Spleen (tissue), 7 donors: Measurements from ENCODE around the gene MLC1.

Experiments
- POLR2A ChIP-seq, 3 donors: fragments of 450-650 bp; IDR thresholded peaks; one replicate each; pipeline ENCODE4 v1.5.1; 2017; ENCODE audit warnings: antibody characterized with exemption in 3 of 3, mild to moderate bottlenecking in 1 of 3
- POLR2AphosphoS5 ChIP-seq, 3 donors: sonication (generic); formaldehyde crosslinking; IDR thresholded peaks; one replicate each; pipeline ENCODE4 v1.5.1; 2017; ENCODE audit warnings: antibody characterized with exemption in 3 of 3
- TF ChIP-seq, protein P1 (sequence below), 11 experiments: fragments of 200-600 bp in 7 of 11; fragments of 450-650 bp in 4 of 11; sonication (generic) in 4 of 11; IDR thresholded peaks in 8 of 11; conservative IDR thresholded peaks in 3 of 11; 1 replicate in 7 of 11; 2 replicates in 4 of 11; pipeline versions ENCODE4 v1.4.0 to v1.8.0; 2016 to 2021; ENCODE audit warnings: antibody characterized with exemption in 11 of 11, inconsistent platforms in 4 of 11, mild to moderate bottlenecking in 1 of 11
- donor health status: DM: no; HTN: no; CAD: no; lungs with moderate emphysema.
- donor health status: DM: no; HTN: no; CAD: no.
- donor health status: DM: no; HTN: no; CAD: no.

DNA sequence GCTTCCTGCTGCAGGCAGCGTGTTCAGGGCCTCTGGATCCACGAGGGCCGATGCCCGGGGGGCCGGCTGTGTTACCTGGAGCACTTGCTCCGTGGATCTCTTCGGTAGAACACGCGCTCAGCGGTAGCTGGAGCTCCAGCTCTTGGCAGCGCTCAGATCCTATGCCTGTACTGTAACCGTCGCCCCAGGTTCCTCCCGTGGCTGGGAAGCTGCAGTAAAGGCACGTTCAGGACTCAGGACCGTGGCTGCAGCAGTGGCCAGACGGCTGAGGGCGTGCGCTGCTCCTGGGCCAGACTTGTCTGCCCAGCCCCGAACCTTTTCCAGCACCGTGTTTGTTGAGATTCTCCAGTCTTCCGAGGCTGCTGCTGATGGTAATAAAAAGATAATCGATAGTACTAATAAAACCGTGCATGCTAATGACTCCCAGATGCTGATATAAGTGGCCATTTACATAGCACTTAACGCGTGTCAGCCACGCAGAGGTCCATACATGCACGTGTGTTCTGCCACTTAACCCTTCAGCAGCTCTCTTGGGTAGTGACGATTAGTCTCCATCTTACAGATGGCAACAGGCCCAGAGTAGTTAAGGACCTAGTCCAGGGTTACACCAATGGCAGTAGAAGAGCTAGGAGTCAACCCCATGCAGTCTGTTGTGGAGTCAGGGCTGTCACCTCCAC lies 6.0 kb upstream of the MLC1 start:
- TF ChIP-seq POLR2A (IDR thresholded peaks at IDR 0.05): no peak
- TF ChIP-seq, protein P1, sequence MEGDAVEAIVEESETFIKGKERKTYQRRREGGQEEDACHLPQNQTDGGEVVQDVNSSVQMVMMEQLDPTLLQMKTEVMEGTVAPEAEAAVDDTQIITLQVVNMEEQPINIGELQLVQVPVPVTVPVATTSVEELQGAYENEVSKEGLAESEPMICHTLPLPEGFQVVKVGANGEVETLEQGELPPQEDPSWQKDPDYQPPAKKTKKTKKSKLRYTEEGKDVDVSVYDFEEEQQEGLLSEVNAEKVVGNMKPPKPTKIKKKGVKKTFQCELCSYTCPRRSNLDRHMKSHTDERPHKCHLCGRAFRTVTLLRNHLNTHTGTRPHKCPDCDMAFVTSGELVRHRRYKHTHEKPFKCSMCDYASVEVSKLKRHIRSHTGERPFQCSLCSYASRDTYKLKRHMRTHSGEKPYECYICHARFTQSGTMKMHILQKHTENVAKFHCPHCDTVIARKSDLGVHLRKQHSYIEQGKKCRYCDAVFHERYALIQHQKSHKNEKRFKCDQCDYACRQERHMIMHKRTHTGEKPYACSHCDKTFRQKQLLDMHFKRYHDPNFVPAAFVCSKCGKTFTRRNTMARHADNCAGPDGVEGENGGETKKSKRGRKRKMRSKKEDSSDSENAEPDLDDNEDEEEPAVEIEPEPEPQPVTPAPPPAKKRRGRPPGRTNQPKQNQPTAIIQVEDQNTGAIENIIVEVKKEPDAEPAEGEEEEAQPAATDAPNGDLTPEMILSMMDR (IDR thresholded peaks at IDR 0.05 in 8 of 11, conservative IDR thresholded peaks at IDR 0.05 in 3 of 11): no peak
- no peak for TF ChIP-seq POLR2AphosphoS5 (IDR thresholded peaks at IDR 0.05)
